Urothelium cell line (cell line): ENCODE data around the gene BMPR1B.

Experiments
- DNase-seq: peaks from one replicate; pipeline ENCODE4 v3.0.0; 2011; ENCODE audit warnings: low spot score, mixed read lengths
- FAIRE-seq: peaks from 2 replicates; lab custom pipeline; 2011; peaks lifted over from hg19 to GRCh38; lab: Jason Lieb, UNC

Gene BMPR1B

DNA sequence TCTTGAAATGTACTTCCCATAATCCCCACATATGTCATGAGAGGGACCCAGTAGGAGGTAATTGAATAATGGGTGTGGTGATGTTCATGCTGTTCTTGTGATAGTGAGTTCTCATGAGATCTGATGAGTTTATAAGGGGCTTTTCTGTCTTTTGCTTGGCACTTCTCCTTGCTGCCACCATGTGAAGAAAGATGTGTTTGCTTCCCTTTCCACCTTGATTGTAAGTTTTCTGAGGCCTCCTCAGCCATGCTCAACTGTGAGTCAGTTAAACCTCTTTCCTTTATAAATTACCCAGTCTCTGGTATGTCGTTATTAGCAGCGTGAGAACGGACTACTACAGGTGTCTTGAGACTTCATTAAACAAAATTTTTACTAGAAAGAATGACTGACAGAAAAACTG is 323.2 kb downstream of the BMPR1B start:
- DNase-seq (no peak), FAIRE-seq (no peak)

- FAIRE-seq (no peak), DNase-seq (no peak)
Observed at GRCh38 chr4:95084584-95084983, 326.8 kb downstream of the BMPR1B start.

GRCh38 chr4:95085124-95085833 is 327.5 kb downstream of the BMPR1B start:
- FAIRE-seq (no peak), DNase-seq (no peak)

- DNase-seq (peak; percentile 27), FAIRE-seq (no peak)
Observed at GRCh38 chr4:95086551-95086950, 328.8 kb downstream of the BMPR1B start.

- FAIRE-seq (no peak), DNase-seq (no peak)
Observed at GRCh38 chr4:95087657-95088455, 330.1 kb downstream of the BMPR1B start.

DNA sequence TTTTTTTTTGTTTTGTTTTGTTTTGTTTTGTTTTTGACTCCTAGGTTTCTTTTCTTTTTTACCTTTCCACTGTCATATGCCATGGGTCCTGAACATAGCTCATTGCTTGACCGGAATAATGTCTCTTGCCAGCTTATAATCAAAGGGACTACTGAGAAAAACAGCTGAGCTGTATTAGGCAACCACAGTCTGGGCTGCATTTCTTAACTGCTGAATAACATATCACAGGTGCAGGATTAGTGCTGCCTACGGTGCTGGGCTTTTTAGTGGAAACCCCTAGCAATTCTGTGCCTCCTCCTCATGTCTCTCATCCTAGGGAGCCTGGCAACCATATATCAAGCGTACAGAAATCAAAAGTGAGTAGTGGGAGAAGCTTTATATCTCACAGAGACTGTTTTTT is 333.5 kb downstream of the BMPR1B start:
- DNase-seq = no peak
- FAIRE-seq = no peak

DNA sequence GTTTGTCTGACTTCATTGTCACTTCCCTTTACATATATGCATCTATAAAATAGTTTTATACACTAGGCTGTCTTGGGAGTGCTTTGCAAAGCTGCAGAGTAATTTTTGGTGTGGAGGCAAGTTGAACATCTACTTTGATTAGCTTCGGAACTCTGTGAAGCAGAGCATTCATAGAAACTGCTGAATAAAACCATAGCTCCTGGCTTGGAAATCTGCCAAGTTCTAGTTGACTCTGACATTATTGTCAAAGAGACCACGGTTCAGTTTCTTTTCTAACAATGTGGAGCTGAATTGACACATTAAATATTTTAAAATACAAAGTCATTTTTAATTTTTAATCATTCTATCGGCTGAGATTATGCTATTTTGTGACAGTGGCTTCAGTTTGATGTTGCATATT is 335.0 kb downstream of the BMPR1B start:
- DNase-seq = no peak
- FAIRE-seq = no peak

- FAIRE-seq (no peak), DNase-seq (no peak)
Observed at GRCh38 chr4:95093460-95093859, 335.7 kb downstream of the BMPR1B start.

GRCh38 chr4:95093936-95094929 is 336.5 kb downstream of the BMPR1B start:
- DNase-seq (no peak), FAIRE-seq (no peak)

DNA sequence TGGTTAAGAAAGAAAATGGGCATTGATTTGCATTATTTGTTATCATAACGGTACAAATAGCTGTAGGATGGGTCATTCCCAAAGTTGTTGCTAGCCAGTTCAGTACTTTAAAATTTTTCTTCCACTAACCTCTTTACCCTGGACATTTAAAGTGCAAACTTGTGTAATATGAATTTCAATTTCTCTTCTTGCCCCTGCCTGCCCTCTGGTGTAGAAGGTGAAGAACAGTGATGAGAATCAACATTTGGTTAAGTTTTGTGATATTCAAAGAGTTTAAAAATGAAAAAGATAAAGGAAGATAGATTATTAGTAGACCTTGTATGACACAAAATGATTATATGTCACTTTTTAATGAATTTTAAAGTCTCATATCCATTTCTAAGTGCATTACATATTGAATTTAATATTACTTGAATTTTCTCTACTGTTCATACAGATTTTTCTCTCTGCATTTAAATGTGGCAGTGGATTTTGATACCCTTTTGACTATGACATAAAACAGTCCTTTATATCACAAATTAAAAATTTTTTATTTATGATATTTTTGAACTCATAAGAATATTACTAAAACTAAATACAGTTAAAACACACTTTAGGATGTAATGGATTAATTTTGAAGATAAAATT is 337.7 kb downstream of the BMPR1B start:
- FAIRE-seq = no peak
- DNase-seq = no peak

DNA sequence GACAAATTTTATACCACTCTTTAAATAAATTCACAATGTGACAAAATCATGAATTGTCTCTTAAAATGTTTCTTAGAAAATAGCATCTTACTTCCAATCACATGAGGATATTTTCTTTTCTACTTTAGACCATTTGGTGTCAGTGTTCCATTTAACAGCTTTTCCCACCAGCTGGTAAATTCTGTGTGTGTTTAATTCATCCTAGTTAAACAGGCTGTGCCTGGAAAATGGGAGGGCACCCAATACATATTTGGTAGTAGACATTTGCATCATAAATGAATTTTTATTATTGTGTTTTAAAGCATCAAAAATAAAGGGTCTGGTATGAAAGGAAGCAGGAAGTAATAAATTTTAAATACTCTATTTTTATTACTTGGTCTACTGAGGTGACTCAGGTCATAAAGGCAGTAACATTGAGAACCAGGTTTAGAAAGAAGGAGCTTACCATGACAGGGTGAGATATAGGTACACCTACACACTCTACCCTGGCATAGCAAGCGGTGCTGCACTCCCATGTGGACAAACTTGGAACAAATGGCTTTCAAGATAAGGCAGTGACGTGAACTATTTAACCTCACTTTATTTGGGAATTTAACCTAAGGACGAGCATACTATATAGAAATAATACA is 344.5 kb downstream of the BMPR1B start:
- no peak for FAIRE-seq
- no peak for DNase-seq

DNA sequence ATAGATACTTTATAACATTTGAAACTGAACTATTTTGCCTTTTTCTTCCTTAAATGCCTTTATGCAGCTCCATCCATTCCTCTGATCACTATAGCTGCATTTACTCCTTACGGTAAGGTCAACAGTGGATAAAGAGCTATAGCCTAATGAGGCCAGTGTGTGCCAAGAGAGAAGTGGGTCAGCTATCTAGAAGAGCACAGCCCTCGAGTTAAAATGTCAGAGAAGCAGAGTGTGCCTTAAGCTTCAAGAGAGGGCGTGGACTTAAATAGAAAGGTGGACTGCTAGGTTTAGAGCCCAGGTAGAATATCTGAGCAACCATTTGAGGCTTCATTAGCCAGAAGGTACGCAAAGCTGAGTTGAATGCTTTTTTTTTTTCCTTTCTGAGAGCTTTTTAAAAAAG is 347.4 kb downstream of the BMPR1B start:
- FAIRE-seq (no peak), DNase-seq (no peak)

GRCh38 chr4:95105983-95106382 is 348.2 kb downstream of the BMPR1B start:
- no peak for FAIRE-seq
- DNase-seq = no peak

DNA sequence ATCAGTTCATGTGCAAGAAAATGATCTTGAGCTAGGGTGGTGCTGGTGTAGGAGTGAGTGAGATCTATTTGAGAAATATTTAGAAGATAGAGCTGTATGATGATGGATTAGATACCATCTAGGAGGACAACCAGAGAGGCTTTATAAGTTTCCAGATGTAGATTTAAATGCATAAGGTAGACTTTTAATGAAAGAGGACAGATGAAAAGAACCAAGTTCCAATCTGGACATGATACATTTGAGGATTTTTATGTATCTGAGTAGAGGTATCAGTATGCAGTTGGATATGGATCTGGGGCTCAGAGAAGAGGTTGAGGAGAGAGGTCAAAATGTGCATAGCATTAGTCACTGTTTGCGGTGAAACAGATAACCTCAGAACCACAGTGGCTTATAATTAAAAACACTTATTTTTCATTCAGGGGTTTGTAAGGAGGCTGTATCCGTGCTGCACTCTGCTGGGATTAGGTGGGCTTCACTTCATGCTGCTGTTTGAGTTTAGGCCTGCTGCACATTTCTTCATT is 348.7 kb downstream of the BMPR1B start:
- DNase-seq (peak; percentile 27), FAIRE-seq (no peak)

GRCh38 chr4:95107004-95107403 is 349.2 kb downstream of the BMPR1B start:
- DNase-seq (no peak), FAIRE-seq (no peak)

DNA sequence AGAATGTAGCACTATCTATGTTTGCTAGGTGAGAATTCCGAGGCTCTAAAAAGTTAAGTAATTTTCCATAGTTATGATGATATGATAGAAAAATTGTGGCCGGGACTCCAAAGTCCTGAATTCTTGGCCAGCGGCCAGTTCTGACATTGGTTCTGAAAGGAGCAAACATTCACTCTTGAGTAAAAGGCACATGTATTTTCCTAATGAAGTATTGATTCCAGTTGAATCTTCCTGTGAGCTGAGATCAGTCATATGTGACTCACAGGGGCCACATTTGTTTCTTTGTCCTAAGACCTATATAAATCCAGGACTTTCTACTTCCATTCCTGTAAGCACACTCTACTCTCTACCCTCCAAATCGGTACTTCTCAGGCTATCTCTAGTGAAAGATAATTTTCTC is 349.9 kb downstream of the BMPR1B start:
- no peak for FAIRE-seq
- DNase-seq = peak; percentile 32

DNA sequence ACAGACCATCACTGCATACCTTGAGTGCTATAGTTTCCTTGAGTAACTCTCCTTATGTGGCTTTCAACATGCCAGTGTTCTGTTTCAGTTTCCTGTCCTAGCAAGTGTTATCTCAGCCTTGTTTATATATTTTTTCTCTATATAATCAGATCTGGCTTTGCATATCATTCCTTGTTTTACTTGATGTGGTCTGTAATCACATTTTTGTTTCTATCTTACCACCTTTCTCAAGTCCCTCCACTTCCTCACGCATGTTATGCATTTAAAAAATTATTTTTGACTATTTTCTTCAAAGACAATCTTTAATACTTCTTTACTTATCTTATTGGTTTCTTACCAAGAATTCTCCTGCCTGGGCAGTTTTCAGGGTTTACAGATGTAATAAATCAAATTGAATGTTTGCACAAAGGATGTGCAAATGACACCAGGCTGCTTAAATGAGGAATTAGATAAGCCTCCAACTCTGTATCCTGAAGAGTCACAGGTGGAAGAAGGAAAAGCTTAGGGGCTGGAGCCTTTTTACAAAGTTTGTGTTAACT is 351.2 kb downstream of the BMPR1B start:
- DNase-seq = no peak
- no peak for FAIRE-seq

GRCh38 chr4:95114521-95114920 is 356.8 kb downstream of the BMPR1B start:
- DNase-seq (no peak), FAIRE-seq (peak; percentile 56)

DNA sequence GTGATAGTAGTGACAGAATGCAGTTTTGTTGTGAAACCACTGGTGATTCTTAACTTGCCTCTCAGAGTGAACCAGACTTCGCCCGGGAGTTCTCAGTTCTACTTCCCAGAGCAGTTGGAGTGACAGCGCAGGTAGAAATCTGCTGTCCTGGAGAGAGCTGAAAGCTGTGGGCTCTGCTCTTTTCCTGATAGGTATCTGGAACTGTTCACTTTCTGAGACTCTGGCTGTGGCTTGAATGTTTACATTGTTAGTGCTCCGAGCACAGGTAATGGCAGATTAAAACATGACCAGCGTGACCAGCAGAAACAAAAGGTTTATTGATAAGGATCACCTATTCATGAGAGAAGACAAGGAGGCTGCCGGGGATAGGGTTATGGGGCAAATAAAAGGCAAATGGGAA is 360.7 kb downstream of the BMPR1B start:
- DNase-seq (no peak), FAIRE-seq (no peak)

GRCh38 chr4:95120456-95120855 is 362.7 kb downstream of the BMPR1B start:
- no peak for FAIRE-seq
- DNase-seq = no peak
